Measurements from ENCODE around the gene CDX2.

CDX2 gene

GRCh38 chr13:27979001-27979643 is 10.0 kb upstream of the CDX2 start:
- no peak for TF ChIP-seq CTCF (IDR thresholded peaks at IDR 0.05; ENCODE audit: borderline replicate concordance, insufficient read depth, low read depth, low read length)
- no peak overlapping the region for H3K4me3 ChIP-seq (ENCODE audit: low read depth, low read length)

DNA sequence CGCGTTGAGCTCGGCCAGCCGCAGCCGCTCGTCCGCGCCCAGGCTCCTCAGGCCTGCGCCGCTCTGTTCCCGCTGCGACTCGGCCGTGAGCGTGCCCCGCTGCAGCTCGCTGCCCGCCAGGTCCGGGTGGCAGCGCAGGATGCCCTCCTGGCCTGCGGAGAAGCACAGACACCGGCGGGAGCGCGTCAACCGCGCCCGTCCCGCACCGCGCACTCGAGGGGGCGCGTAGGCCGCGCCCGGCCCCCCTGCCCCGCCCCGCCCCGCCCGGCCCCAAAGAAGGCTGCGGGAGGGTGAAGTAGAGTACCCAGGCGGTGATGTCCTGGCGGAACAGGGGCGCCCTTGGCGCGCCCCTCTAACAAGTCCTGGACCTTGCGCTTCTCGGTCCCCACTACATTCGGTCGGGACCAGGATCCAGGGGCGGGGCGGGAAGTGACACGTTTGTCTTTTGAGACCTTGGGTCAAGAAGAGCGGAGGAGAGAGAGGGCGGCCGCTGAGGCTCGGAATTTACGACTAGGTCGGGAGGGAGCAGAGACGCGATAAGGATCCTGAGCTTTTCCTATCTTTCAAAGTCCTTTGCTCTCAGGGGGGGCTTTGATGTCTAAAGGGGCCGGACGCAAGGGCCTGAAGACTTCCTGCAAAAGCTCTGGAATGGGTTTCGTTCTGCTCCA is 9.3 kb upstream of the CDX2 start:
- H3K4me3 ChIP-seq (ENCODE audit: low read depth, low read length), result no peak overlapping the region
- TF ChIP-seq CTCF (IDR thresholded peaks at IDR 0.05; ENCODE audit: borderline replicate concordance, insufficient read depth, low read depth, low read length), result no peak

DNA sequence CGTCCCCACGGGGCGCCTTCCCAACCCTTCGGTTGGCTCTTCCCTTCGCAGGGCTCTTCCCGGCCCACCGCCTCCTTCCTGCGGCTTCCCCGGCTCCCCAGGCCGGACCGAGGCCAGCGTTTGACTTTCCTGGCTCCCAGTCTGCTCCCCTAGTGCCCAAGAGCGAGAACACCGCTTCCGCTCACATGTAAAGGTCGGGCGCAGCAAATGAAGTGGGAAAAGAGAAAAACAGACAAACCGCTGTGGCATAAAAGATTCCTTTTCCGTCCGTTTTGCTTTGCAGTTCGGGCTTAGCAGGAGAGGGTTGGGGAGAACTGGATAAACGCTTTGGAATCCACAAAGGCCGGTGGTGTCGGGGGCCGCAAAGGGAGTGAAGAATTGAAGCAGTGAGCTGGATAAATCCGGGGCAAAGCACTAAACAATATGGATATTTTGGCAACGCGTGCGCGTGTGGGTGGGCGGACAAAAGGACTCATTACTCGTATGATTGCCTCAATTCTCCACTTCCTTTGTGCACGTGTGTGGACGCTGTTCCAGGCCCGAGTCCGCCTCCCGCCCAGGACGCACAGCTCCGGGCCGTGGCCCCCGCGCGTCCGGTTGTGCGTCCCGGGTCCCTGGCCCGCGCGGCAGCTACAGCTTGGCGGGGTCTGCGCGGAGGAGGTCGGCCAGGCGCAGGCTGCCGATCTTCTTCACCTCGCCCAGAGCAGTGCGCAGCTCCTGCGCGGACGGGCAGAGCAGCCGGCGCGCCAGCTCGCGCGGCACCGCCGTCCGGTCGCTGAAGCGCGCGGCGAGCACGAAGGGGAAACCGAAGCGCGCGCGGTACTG is 8.6 kb upstream of the CDX2 start:
- no peak for TF ChIP-seq CTCF (IDR thresholded peaks at IDR 0.05; ENCODE audit: borderline replicate concordance, insufficient read depth, low read depth, low read length)
- H3K4me3 ChIP-seq (ENCODE audit: low read depth, low read length), result no peak overlapping the region

DNA sequence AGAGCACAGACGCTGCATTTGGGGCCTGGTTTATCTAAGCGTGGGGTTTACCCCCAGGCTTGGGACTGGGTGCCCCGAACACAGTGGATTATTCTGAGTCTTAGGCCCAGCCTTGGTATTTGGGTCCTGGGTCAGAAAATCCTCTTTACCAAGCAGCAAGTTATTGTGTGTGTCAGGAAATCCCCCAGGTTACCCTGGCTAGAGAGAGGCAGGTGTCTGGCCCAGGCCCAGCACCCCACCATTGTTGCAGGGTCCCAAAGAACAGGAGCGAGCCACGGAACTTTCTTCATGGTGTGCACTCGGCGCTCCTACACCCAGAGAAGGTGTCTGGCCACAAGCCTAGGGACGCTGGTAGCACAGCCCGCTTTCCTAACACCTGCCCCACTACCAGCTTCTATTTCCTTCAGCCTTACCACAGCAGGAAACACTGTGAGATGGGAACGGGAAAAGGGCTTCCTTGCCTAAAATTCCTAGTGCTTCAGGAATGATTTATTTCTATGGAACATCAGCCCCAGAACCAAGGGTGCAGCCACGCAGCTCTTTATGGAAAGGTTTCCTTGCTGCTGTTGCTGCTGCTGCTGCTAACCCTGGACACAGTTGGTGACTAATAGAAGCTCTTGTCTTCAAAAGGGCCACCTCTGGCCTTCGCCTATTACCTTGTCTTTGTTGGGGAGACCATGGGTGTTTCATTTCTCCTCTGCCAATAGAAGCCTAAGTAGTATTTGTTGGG is 7.4 kb upstream of the CDX2 start:
- TF ChIP-seq CTCF (IDR thresholded peaks at IDR 0.05; ENCODE audit: borderline replicate concordance, insufficient read depth, low read depth, low read length), result no peak
- no peak overlapping the region for H3K4me3 ChIP-seq (ENCODE audit: low read depth, low read length)

DNA sequence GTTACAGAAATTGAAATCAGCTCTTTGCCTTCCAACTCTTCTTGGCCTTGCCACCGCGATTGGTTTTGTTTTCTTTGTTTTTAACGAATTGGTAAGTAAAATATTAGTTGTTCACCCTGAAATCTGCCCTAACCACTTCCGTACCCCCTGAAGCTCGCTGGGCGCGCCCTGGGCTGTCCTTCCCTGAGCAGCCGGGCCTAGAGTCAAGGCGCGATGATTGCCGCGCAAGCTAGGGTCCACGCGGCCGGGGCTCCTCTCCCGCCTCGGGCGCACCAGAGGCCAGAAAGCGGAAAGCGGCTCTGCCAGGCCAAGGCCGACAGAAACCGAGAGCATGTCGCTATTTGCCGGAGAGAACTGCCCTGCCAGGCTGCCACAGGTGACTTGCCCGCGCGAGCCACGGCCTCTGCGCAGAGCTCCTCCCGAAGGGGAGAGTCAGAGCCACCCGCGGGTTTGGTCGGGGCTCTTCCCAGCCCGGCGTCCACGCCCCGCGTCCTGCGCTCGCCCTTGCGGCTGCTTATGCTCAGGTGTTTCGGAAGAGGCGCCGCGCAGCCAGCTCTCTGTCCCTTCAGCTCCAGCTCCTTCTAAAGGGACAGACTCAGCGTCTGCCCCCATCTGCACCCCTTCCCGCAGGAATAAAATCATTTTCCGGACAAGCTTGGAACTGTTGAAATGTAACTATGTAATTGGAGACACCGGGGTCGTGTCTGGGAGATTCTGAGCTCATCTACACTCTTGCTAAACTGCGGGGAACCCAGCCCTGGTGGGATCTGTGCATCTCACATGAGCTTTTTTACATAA is 6.6 kb upstream of the CDX2 start:
- H3K4me3 ChIP-seq (ENCODE audit: low read depth, low read length), result no peak overlapping the region
- TF ChIP-seq CTCF (IDR thresholded peaks at IDR 0.05; ENCODE audit: borderline replicate concordance, insufficient read depth, low read depth, low read length), result no peak

GRCh38 chr13:27973961-27974662 is 5.0 kb upstream of the CDX2 start:
- no peak overlapping the region for H3K4me3 ChIP-seq (ENCODE audit: low read depth, low read length)
- TF ChIP-seq CTCF (IDR thresholded peaks at IDR 0.05; ENCODE audit: borderline replicate concordance, insufficient read depth, low read depth, low read length), result no peak
